ENCODE data around the gene GRIA2. TPM values are rescaled to one million over a fixed set of nuclear protein-coding genes. Genes with fewer than 3 reads are reported as not detected.
A peak's percentile ranks its signal among the peaks of the same experiment; 100 is the strongest.
"Not testable (repeated sequence)": the region's sequence is repeated elsewhere in the genome, so short reads cannot be mapped to it uniquely, and the experiment has no call there.

Gene GRIA2
- 31.3 and 39.0 TPM in 2 replicates for total RNA-seq
- long read RNA-seq, full-length matches to known transcripts = 61 of 129 reads
- long read RNA-seq, partial matches to known transcripts = 50 of 129 reads
- long read RNA-seq, other reads (novel, unspliced or antisense) = 18 of 129 reads

- peak; percentile 92 for DNase-seq (ENCODE audit: extremely low spot score, unreplicated experiment)
Observed at GRCh38 chr4:157220371-157220881, at the start of gene GRIA2. TSS of gene GRIA2 (plus strand) at chr4:157220728. CDS start at chr4:157221043, 315 bp downstream.

DNA sequence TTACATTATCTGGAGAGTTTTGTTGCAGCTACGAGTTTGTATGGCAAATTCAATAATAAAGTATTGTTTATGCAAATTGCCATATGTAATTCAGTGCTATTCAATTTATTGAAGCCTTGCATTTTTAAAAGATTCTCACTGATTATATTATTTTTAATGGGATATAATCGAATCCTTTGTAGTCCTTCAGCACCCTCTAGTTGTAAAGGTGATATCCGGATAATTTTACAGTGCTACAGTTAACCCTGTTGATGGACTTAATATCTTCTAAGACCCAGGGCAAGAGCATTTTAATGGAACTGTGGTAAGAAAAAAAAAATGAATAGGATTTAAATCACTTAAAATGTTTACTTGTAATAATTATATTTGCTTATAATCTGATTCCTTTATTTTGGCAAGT lies 48.5 kb upstream of the GRIA2 start:
- TF ChIP-seq, protein P1, sequence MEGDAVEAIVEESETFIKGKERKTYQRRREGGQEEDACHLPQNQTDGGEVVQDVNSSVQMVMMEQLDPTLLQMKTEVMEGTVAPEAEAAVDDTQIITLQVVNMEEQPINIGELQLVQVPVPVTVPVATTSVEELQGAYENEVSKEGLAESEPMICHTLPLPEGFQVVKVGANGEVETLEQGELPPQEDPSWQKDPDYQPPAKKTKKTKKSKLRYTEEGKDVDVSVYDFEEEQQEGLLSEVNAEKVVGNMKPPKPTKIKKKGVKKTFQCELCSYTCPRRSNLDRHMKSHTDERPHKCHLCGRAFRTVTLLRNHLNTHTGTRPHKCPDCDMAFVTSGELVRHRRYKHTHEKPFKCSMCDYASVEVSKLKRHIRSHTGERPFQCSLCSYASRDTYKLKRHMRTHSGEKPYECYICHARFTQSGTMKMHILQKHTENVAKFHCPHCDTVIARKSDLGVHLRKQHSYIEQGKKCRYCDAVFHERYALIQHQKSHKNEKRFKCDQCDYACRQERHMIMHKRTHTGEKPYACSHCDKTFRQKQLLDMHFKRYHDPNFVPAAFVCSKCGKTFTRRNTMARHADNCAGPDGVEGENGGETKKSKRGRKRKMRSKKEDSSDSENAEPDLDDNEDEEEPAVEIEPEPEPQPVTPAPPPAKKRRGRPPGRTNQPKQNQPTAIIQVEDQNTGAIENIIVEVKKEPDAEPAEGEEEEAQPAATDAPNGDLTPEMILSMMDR (IDR thresholded peaks at IDR 0.05) = peak; percentile 45
- Mint-ChIP-seq H3K4me1 (ENCODE audit: unreplicated experiment) (no peaks in the 10 kb centered on the region), H3K36me3 (ENCODE audit: unreplicated experiment) (no peaks in the 10 kb centered on the region), H3K9me3 (ENCODE audit: unreplicated experiment) (no peaks in the 10 kb centered on the region), H3K4me3 (ENCODE audit: unreplicated experiment) (no peak overlapping the region), H3K27ac (ENCODE audit: unreplicated experiment) (no peak overlapping the region), H3K27me3 (ENCODE audit: unreplicated experiment) (no peaks in the 10 kb centered on the region)
- no peak for DNase-seq (ENCODE audit: extremely low spot score, unreplicated experiment)

More at GRCh38 chr4:157220371-157220881, at the start of gene GRIA2:
- Mint-ChIP-seq H3K4me3 (ENCODE audit: unreplicated experiment) (peak within 1 kb of the TSS; percentile 91), H3K27me3 (ENCODE audit: unreplicated experiment) (peaks cover 74% of the 10 kb centered on the region), H3K9me3 (ENCODE audit: unreplicated experiment) (no peaks in the 10 kb centered on the region), H3K36me3 (ENCODE audit: unreplicated experiment) (peaks cover 4% of the 10 kb centered on the region), H3K27ac (ENCODE audit: unreplicated experiment) (no peak within 1 kb of the TSS), H3K4me1 (ENCODE audit: unreplicated experiment) (peaks cover 24% of the 10 kb centered on the region)
- TF ChIP-seq, protein P1 (IDR thresholded peaks at IDR 0.05) = no peak

GRCh38 chr4:157180268-157180667 lies 40.3 kb upstream of the GRIA2 start:
- not testable (repeated sequence) for H3K27me3 Mint-ChIP-seq (ENCODE audit: unreplicated experiment); H3K27ac Mint-ChIP-seq (ENCODE audit: unreplicated experiment); H3K4me3 Mint-ChIP-seq (ENCODE audit: unreplicated experiment); DNase-seq (ENCODE audit: extremely low spot score, unreplicated experiment); H3K4me1 Mint-ChIP-seq (ENCODE audit: unreplicated experiment); H3K36me3 Mint-ChIP-seq (ENCODE audit: unreplicated experiment); H3K9me3 Mint-ChIP-seq (ENCODE audit: unreplicated experiment)

DNA sequence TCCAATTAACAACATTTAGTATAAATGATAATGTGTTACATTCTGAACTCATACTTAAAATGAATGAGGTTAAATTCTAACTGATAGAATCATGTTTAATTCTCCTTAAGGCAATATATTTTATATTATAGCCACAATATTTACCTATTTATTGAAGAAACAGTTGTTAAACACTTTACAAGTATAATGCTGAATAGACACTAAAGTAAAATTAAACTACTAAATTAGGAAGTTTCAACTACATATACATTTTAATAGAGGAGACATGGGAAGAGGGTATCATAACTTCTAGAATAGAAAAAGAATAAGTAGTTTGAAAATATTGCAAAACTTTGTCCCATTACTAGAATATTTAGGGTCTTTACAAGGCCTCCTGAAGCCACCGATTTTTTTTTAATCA lies 36.2 kb upstream of the GRIA2 start:
- Mint-ChIP-seq H3K4me3 (ENCODE audit: unreplicated experiment) (no peak overlapping the region), H3K9me3 (ENCODE audit: unreplicated experiment) (peaks cover 8% of the 10 kb centered on the region), H3K27ac (ENCODE audit: unreplicated experiment) (no peak overlapping the region), H3K36me3 (ENCODE audit: unreplicated experiment) (no peaks in the 10 kb centered on the region), H3K27me3 (ENCODE audit: unreplicated experiment) (no peaks in the 10 kb centered on the region), H3K4me1 (ENCODE audit: unreplicated experiment) (no peaks in the 10 kb centered on the region)
- no peak for DNase-seq (ENCODE audit: extremely low spot score, unreplicated experiment)
- TF ChIP-seq, protein P1 (IDR thresholded peaks at IDR 0.05) = no peak

DNA sequence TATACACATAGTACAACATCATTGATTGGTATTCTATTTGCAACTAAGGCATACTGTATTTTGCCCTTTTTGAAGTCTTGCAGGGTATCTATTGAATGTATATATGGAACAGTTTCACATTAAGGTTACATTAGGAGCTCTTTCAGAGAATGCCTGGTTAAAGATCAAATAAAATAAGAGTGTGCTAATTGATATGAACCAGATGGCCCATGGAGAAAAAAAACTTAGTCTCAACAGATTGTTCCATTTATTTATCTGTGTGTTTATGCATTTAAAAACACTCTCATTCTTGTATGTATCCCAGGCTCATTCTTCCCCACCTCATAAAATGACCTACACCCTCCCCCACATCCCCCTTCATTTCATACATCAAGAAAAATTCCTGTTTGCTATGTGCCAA lies 35.2 kb upstream of the GRIA2 start:
- Mint-ChIP-seq H3K4me1 (ENCODE audit: unreplicated experiment) (no peaks in the 10 kb centered on the region), H3K36me3 (ENCODE audit: unreplicated experiment) (no peaks in the 10 kb centered on the region), H3K4me3 (ENCODE audit: unreplicated experiment) (no peak overlapping the region), H3K27ac (ENCODE audit: unreplicated experiment) (no peak overlapping the region), H3K9me3 (ENCODE audit: unreplicated experiment) (peaks cover 13% of the 10 kb centered on the region), H3K27me3 (ENCODE audit: unreplicated experiment) (no peaks in the 10 kb centered on the region)
- DNase-seq (ENCODE audit: extremely low spot score, unreplicated experiment) = no peak
- TF ChIP-seq, protein P1 (IDR thresholded peaks at IDR 0.05) = no peak

All from osteocyte (in vitro differentiated cells).